Keratinocyte (primary cell): Measurements from ENCODE around the gene CCT7.

Experiments
- EZH2 ChIP-seq: IDR thresholded peaks from one replicate; pipeline ENCODE4 v1.6.1; 2012; ENCODE audit warnings: inconsistent platforms, mild to moderate bottlenecking, low read length, moderate library complexity
- TF ChIP-seq, protein P1 (sequence below), 3 experiments: IDR thresholded peaks in 1 of 3; conservative IDR thresholded peaks in 1 of 3; optimal IDR thresholded peaks in 1 of 3; 2 replicates in 2 of 3; 3 replicates in 1 of 3; pipeline versions ENCODE3 to v1.5.1; 2011; ENCODE audit warnings: low read length in 3 of 3, mild to moderate bottlenecking in 3 of 3, moderate library complexity in 2 of 3, control low read depth in 1 of 3, inconsistent platforms in 1 of 3; ENCODE audit not compliant: insufficient read depth in 2 of 3; ENCODE audit errors: extremely low read depth in 1 of 3

DNA sequence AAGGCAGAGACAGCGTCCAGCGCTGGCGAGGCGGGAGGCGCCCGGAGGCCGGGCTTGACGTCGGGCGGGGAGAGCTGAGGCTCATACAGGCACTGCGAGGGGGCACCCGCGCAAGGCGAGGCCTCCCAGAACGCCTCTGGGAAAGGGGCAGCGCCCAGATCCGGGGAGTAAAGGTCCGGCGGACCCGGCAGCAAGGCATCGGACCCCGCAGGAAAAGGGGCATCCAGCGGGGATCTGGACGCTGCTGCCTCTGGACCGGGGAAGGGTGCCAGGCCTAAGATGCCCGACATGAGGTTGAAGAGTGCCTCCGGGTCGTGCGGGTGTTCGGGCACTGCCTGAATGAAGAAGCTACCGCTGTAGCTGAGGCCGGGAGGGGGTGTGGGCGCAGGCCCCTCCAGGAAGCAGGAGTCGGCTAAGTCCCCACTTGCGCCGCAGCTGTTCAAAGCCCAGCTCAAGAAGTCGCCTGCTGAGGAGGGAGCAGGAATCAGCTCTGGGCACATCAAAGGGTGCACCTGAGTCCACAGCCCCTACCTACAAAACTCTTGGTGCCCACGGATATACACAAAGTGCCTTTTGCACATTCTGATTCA, 58.3 kb downstream of the CCT7 start:
- TF ChIP-seq, protein P1, sequence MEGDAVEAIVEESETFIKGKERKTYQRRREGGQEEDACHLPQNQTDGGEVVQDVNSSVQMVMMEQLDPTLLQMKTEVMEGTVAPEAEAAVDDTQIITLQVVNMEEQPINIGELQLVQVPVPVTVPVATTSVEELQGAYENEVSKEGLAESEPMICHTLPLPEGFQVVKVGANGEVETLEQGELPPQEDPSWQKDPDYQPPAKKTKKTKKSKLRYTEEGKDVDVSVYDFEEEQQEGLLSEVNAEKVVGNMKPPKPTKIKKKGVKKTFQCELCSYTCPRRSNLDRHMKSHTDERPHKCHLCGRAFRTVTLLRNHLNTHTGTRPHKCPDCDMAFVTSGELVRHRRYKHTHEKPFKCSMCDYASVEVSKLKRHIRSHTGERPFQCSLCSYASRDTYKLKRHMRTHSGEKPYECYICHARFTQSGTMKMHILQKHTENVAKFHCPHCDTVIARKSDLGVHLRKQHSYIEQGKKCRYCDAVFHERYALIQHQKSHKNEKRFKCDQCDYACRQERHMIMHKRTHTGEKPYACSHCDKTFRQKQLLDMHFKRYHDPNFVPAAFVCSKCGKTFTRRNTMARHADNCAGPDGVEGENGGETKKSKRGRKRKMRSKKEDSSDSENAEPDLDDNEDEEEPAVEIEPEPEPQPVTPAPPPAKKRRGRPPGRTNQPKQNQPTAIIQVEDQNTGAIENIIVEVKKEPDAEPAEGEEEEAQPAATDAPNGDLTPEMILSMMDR (optimal IDR thresholded peaks at IDR 0.05 in 1 of 3, IDR thresholded peaks at IDR 0.05 in 1 of 3, conservative IDR thresholded peaks at IDR 0.05 in 1 of 3; ENCODE audit: extremely low read depth in 1 of 3, insufficient read depth in 2 of 3, low read length in 3 of 3): no peak
- peak; percentile 100 for TF ChIP-seq EZH2
